Endothelial cell of umbilical vein (primary cell): ENCODE measurements around the gene HIRA. TPM values are rescaled to one million over a fixed set of nuclear protein-coding genes. Genes with fewer than 3 reads are reported as not detected.

Source experiments
- BruUV-seq: library from RNA; stranded (reverse); fragments of 400-500 nt; replicated peaks from 2 replicates; lab custom pipeline; 2021; lab: Mats Ljungman, UMichigan
- CTCF ChIA-PET: fragments of 300-600, 350-600 bp; sonication (Branson Sonifier 250); formaldehyde crosslinking; loops from one replicate; lab custom pipeline; 2021; ENCODE audit warnings: antibody characterized with exemption, inconsistent platforms; lab: Charles Lee
- POLR2A ChIA-PET: fragments of 300-600, 350-600 bp; sonication (Branson Sonifier 250); formaldehyde crosslinking; loops from one replicate; lab custom pipeline; 2021; ENCODE audit warnings: antibody characterized with exemption, inconsistent platforms; lab: Charles Lee
- DNase-seq: peaks from one replicate; pipeline ENCODE4 v3.0.0-alpha.2; 2011; ENCODE audit warnings: low read depth, low spot score
- FAIRE-seq: peaks from 2 replicates; lab custom pipeline; 2011; peaks lifted over from hg19 to GRCh38; lab: Jason Lieb, UNC
- H2AFZ ChIP-seq: 2 replicates; pipeline ENCODE4 v1.6.0; 2012; ENCODE audit warnings: low read depth, low read length, control low read depth, inconsistent platforms
- H3K27ac ChIP-seq: 2 replicates; pipeline ENCODE4 v1.5.1; 2011; ENCODE audit warnings: low read depth, mild to moderate bottlenecking, control low read depth, low read length, moderate library complexity; ENCODE audit not compliant: insufficient read depth
- H3K27me3 ChIP-seq, 2 experiments: 2 replicates each; pipeline versions ENCODE4 v1.6.0 to v1.6.1; 2011; ENCODE audit warnings: low read length in 2 of 2, mixed read lengths in 1 of 2; ENCODE audit not compliant: control insufficient read depth in 2 of 2, insufficient read depth in 2 of 2
- H3K36me3 ChIP-seq, 2 experiments: 2 replicates in 1 of 2; 3 replicates in 1 of 2; pipeline ENCODE4 v1.5.1; 2011; ENCODE audit warnings: low read length in 2 of 2, mild to moderate bottlenecking in 1 of 2, moderate library complexity in 1 of 2; ENCODE audit not compliant: control insufficient read depth in 2 of 2, insufficient read depth in 2 of 2; ENCODE audit errors: extremely low read depth in 1 of 2
- H3K4me1 ChIP-seq: 3 replicates; pipeline ENCODE4 v1.5.1; 2011; ENCODE audit warnings: mild to moderate bottlenecking, low read length; ENCODE audit not compliant: control insufficient read depth, insufficient read depth; ENCODE audit errors: extremely low read depth
- H3K4me2 ChIP-seq: 2 replicates; pipeline ENCODE4 v1.6.1; 2011; ENCODE audit warnings: low read length, control low read depth, mixed read lengths; ENCODE audit not compliant: insufficient read depth
- H3K4me3 ChIP-seq, 3 experiments: fragments of 200-600 bp in 1 of 3; sonication (generic), shearing (Covaris generic) in 1 of 3; replicated peaks in 1 of 3; 2 replicates each; pipeline ENCODE4 v1.5.1; 2011 to 2016; ENCODE audit warnings: control low read depth in 3 of 3, low read length in 3 of 3, mild to moderate bottlenecking in 2 of 3, inconsistent platforms in 1 of 3, low read depth in 1 of 3, moderate library complexity in 1 of 3; ENCODE audit not compliant: insufficient read depth in 1 of 3
- H3K79me2 ChIP-seq: 2 replicates; pipeline ENCODE4 v1.6.0; 2012; ENCODE audit warnings: low read length, inconsistent platforms; ENCODE audit not compliant: control insufficient read depth, insufficient read depth
- H3K9ac ChIP-seq: replicated peaks from 2 replicates; pipeline ENCODE3; 2011; ENCODE audit warnings: low read length, control low read depth; ENCODE audit not compliant: insufficient read depth; ENCODE audit errors: extremely low read depth
- H3K9me1 ChIP-seq: replicated peaks from 3 replicates; pipeline ENCODE4 v1.6.0; 2011; ENCODE audit warnings: mild to moderate bottlenecking, low read length; ENCODE audit not compliant: control insufficient read depth, insufficient read depth; ENCODE audit errors: extremely low read depth
- H3K9me3 ChIP-seq: replicated peaks from 2 replicates; pipeline ENCODE4 v1.5.1; 2012; ENCODE audit warnings: low read length, inconsistent platforms; ENCODE audit not compliant: control insufficient read depth, insufficient read depth
- H4K20me1 ChIP-seq: replicated peaks from 2 replicates; pipeline ENCODE3; 2011; ENCODE audit warnings: mild to moderate bottlenecking, low read length; ENCODE audit not compliant: control insufficient read depth, insufficient read depth; ENCODE audit errors: extremely low read depth
- EZH2 ChIP-seq: IDR thresholded peaks from 2 replicates; pipeline ENCODE4 v1.6.1; 2012; ENCODE audit warnings: borderline replicate concordance, low read depth, mild to moderate bottlenecking, moderate library complexity, low read length, inconsistent platforms; ENCODE audit not compliant: severe bottlenecking
- FOS ChIP-seq: IDR thresholded peaks from 2 replicates; pipeline ENCODE4 v1.6.1; 2011; ENCODE audit warnings: mild to moderate bottlenecking, low read length, moderate library complexity, borderline replicate concordance; ENCODE audit not compliant: insufficient read depth
- GATA2 ChIP-seq: IDR thresholded peaks from 2 replicates; pipeline ENCODE4 v1.7.0; 2011; ENCODE audit warnings: low read depth, mild to moderate bottlenecking, moderate library complexity, mixed read lengths, low read length; ENCODE audit not compliant: insufficient read length, insufficient read depth
- JUN ChIP-seq: IDR thresholded peaks from 2 replicates; pipeline ENCODE4 v1.6.1; 2011; ENCODE audit warnings: borderline replicate concordance, low read depth; ENCODE audit not compliant: insufficient read length, insufficient read depth
- MAX ChIP-seq: IDR thresholded peaks from 2 replicates; pipeline ENCODE4 v1.6.1; 2011; ENCODE audit not compliant: insufficient read depth, insufficient read length
- MYC ChIP-seq: IDR thresholded peaks from one replicate; pipeline ENCODE4 v1.6.1; 2011; ENCODE audit warnings: mild to moderate bottlenecking, low read depth, low read length
- POLR2A ChIP-seq: IDR thresholded peaks from 2 replicates; pipeline ENCODE4 v1.6.1; 2012; ENCODE audit warnings: low read depth, mild to moderate bottlenecking, control low read depth, low read length
- POLR2AphosphoS5 ChIP-seq: IDR thresholded peaks from 2 replicates; pipeline ENCODE4 v1.6.1; 2012; ENCODE audit warnings: low read depth, mild to moderate bottlenecking, control low read depth, low read length, moderate library complexity; ENCODE audit not compliant: insufficient read depth
- dilution Hi-C: fragments of 300-500 bp; cut with MboI; formaldehyde crosslinking; loops from one replicate; pipeline ENCODE4 v1.15.0; 2019; ENCODE audit warnings: low sequenced_read_pairs; ENCODE audit not compliant: extremely low pct_ligation_motif_present
- intact Hi-C: fragments of 100-400 bp; cut with micrococcal nuclease; formaldehyde crosslinking; loops from one replicate; pipeline ENCODE4 v1.10.0; 2022
- polyA plus RNA-seq, 4 experiments: library from polyadenylated mRNA; depleted of rRNA in 3 of 4; stranded (reverse) in 3 of 4; unstranded in 1 of 4; fragments of >200 nt; gene quantifications; 2 replicates each; pipeline versions ENCODE4 v1.2.1 to v1.2.3, GENCODE V29; 2011 to 2012; ENCODE audit warnings: missing spikeins in 1 of 4
- total RNA-seq: library from RNA; stranded (reverse); gene quantifications from 2 replicates; pipeline ENCODE4 v1.2.3, GENCODE V29; 2021
- TF ChIP-seq, protein P1 (sequence below), 2 donors: IDR thresholded peaks; 1 replicate in 1 of 2; 2 replicates in 1 of 2; pipeline ENCODE4 v1.5.1; 2011; ENCODE audit warnings: low read length in 2 of 2, mild to moderate bottlenecking in 2 of 2, moderate library complexity in 2 of 2, control low read depth in 1 of 2, inconsistent platforms in 1 of 2, low read depth in 1 of 2; ENCODE audit not compliant: insufficient read depth in 1 of 2; ENCODE audit errors: extremely low read depth in 1 of 2

Gene HIRA
- total and polyA plus RNA-seq, 2 donors (not counting 3 experiments of a cell fraction or from before 2014, with no cell fraction given): 17.3 to 27.7 TPM

DNA sequence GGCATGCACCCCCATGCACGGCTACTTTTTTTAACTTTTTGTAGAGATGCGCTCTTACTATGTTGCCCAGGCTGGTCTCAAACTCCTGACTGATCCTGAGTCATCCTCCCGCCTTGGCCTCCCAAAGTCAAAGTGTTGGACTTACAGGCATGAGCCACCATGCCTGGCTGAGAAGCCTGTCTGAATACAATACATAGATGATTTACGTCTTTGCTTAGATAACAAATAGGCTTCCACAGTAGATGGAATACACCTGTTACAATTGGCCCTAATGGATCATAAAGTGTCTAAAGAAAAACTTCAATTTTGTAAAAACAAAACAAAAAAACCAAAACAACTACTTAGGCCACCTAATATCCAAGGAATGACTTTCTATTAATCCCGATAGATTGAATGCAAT lies 127.0 kb downstream of the HIRA start:
- no peaks in the 10 kb centered on the region for H3K36me3 ChIP-seq
- intact Hi-C loops (no loop called here), dilution Hi-C loops (no loop called here)
- no peaks in the 10 kb centered on the region for H3K4me1 ChIP-seq
- CTCF ChIA-PET: no interaction called here
- peaks cover 0 to 2% of the 10 kb centered on the region in 2 experiments for H3K27me3 ChIP-seq
- H2AFZ ChIP-seq: no peak overlapping the region
- no peaks in the 10 kb centered on the region for H3K9me3 ChIP-seq
- H3K9me1 ChIP-seq: no peaks in the 10 kb centered on the region
- H3K9ac ChIP-seq: no peak overlapping the region
- no peak overlapping the region for H3K4me2 ChIP-seq
- H3K27ac ChIP-seq: no peak overlapping the region
- no peak for FAIRE-seq
- no peaks in the 10 kb centered on the region for H3K79me2 ChIP-seq
- H4K20me1 ChIP-seq: no peaks in the 10 kb centered on the region
- H3K4me3 ChIP-seq: no peak overlapping the region
- POLR2A ChIA-PET: no interaction called here
- no peak for DNase-seq
- TF ChIP-seq JUN: no peak
- TF ChIP-seq FOS: no peak
- no peak for TF ChIP-seq POLR2AphosphoS5
- TF ChIP-seq POLR2A: no peak
- TF ChIP-seq MAX: no peak
- no peak for TF ChIP-seq EZH2
- TF ChIP-seq, protein P1, sequence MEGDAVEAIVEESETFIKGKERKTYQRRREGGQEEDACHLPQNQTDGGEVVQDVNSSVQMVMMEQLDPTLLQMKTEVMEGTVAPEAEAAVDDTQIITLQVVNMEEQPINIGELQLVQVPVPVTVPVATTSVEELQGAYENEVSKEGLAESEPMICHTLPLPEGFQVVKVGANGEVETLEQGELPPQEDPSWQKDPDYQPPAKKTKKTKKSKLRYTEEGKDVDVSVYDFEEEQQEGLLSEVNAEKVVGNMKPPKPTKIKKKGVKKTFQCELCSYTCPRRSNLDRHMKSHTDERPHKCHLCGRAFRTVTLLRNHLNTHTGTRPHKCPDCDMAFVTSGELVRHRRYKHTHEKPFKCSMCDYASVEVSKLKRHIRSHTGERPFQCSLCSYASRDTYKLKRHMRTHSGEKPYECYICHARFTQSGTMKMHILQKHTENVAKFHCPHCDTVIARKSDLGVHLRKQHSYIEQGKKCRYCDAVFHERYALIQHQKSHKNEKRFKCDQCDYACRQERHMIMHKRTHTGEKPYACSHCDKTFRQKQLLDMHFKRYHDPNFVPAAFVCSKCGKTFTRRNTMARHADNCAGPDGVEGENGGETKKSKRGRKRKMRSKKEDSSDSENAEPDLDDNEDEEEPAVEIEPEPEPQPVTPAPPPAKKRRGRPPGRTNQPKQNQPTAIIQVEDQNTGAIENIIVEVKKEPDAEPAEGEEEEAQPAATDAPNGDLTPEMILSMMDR (IDR thresholded peaks at IDR 0.05; ENCODE audit: extremely low read depth in 1 of 2, insufficient read depth in 1 of 2, low read depth in 1 of 2, low read length in 2 of 2): no peak
- no peak for TF ChIP-seq GATA2
- no peak for TF ChIP-seq MYC
- BruUV-seq: no TSS peak
